Liver (tissue), 3 donors: ENCODE data around the gene NOX1.
"Not testable (repeated sequence)": the region's sequence is repeated elsewhere in the genome, so short reads cannot be mapped to it uniquely, and the experiment has no call there.

ENCODE experiments used
- CTCF ChIP-seq: fragments of 150-350 bp; IDR thresholded peaks from 2 replicates; pipeline ENCODE4 v1.5.1; 2017; ENCODE audit warnings: improper control_type of control experiment, low read depth, low read length; ENCODE audit not compliant: missing input control
- JUND ChIP-seq, 2 donors: IDR thresholded peaks; 2 replicates each; pipeline ENCODE4 v1.6.1; 2016; ENCODE audit warnings: antibody characterized with exemption in 2 of 2
- NR2F2 ChIP-seq: IDR thresholded peaks from 2 replicates; pipeline ENCODE4 v1.6.1; 2016; ENCODE audit warnings: antibody characterized with exemption
- REST ChIP-seq: IDR thresholded peaks from 2 replicates; pipeline ENCODE4 v1.6.1; 2016; ENCODE audit warnings: antibody characterized with exemption, mild to moderate bottlenecking
- donor health status: healthy.
- donor health status: healthy.

GRCh38 chrX:100796371-100796770 is 77.8 kb downstream of the NOX1 start:
- not testable (repeated sequence) for TF ChIP-seq NR2F2; REST; JUND (IDR thresholded peaks at IDR 0.05); CTCF
